HCT116 (cell line): Measurements from ENCODE around the gene CSPG4. TPM values are rescaled to one million over a fixed set of nuclear protein-coding genes. Genes with fewer than 3 reads are reported as not detected.

Source experiments
- ATAC-seq: fragments of 200-7000 bp; cut with Tn5 transposase; 2 replicates; pipeline ENCODE4 v1.9.1; 2020; ENCODE audit warnings: mild to moderate bottlenecking, moderate library complexity
- BruUV-seq: library from RNA; stranded (reverse); fragments of 400-500 nt; replicated peaks from 2 replicates; lab custom pipeline; 2021; lab: Mats Ljungman, UMichigan
- CTCF ChIA-PET: fragments of 300-600 bp; sonication (Branson Sonifier 250); formaldehyde crosslinking; loops from one replicate; lab custom pipeline; 2021; ENCODE audit warnings: antibody characterized with exemption; lab: Charles Lee
- POLR2A ChIA-PET: fragments of 300-600, 350-600 bp; sonication (Branson Sonifier 250); formaldehyde crosslinking; loops from one replicate; lab custom pipeline; 2021; ENCODE audit warnings: antibody characterized with exemption; lab: Charles Lee
- RAD21 ChIA-PET, 2 experiments: fragments of 300-600 bp; sonication (Branson Sonifier 250); formaldehyde crosslinking; loops; one replicate each; lab custom pipeline; 2023; ENCODE audit warnings: low total read pairs in 2 of 2; ENCODE audit not compliant: uncharacterized antibody in 2 of 2, unreplicated experiment in 2 of 2, low non-redundant PET in 1 of 2; lab: Charles Lee
- DNase-seq: peaks from one replicate; pipeline ENCODE4 v3.0.0-alpha.2; 2010; ENCODE audit warnings: low read depth, low spot score
- H2AFZ ChIP-seq: fragments of 200-600 bp; shearing (Covaris generic), sonication (generic); 2 replicates; pipeline ENCODE4 v1.6.1; 2017; ENCODE audit warnings: low read depth, mixed run types, mixed read lengths, antibody characterized with exemption, low read length; ENCODE audit not compliant: poor library complexity, severe bottlenecking
- H3K27ac ChIP-seq: 2 replicates; pipeline ENCODE4 v1.5.1; 2012; ENCODE audit warnings: low read depth, low read length
- H3K27me3 ChIP-seq: fragments of 200-600 bp; sonication (generic); 2 replicates; pipeline ENCODE4 v1.6.1; 2016; ENCODE audit warnings: mixed run types, low read length, mixed read lengths; ENCODE audit not compliant: insufficient read depth
- H3K36me3 ChIP-seq, 2 experiments: fragments of 200-500 bp in 1 of 2; fragments of 200-600 bp in 1 of 2; sonication (Bioruptor generic) in 1 of 2; sonication (generic) in 1 of 2; 2 replicates each; pipeline versions ENCODE4 v1.5.1 to v1.6.1; 2014 to 2016; ENCODE audit warnings: low read length in 2 of 2, inconsistent platforms in 1 of 2, mixed read lengths in 1 of 2, mixed run types in 1 of 2; ENCODE audit not compliant: insufficient read depth in 2 of 2, control insufficient read depth in 1 of 2
- H3K4me1 ChIP-seq, 2 experiments: fragments of 200-600 bp in 1 of 2; sonication (generic) in 1 of 2; 2 replicates each; pipeline versions ENCODE4 v1.5.1 to v1.6.1; 2012 to 2017; ENCODE audit warnings: low read length in 2 of 2, inconsistent platforms in 1 of 2, mild to moderate bottlenecking in 1 of 2, mixed read lengths in 1 of 2, mixed run types in 1 of 2, moderate library complexity in 1 of 2; ENCODE audit not compliant: insufficient read depth in 2 of 2, control insufficient read depth in 1 of 2
- H3K4me2 ChIP-seq: fragments of 200-600 bp; sonication (generic); 2 replicates; pipeline ENCODE4 v1.6.1; 2017; ENCODE audit warnings: mixed run types, low read length, mixed read lengths
- H3K4me3 ChIP-seq, 2 experiments: fragments of 200-600 bp in 1 of 2; sonication (generic) in 1 of 2; replicated peaks in 1 of 2; 2 replicates each; pipeline ENCODE4 v1.5.1; 2011 to 2016; ENCODE audit warnings: low read length in 2 of 2, control low read depth in 1 of 2, low read depth in 1 of 2, mild to moderate bottlenecking in 1 of 2, mixed read lengths in 1 of 2, mixed run types in 1 of 2
- H3K79me2 ChIP-seq: fragments of 200-600 bp; sonication (generic); 2 replicates; pipeline ENCODE4 v1.6.1; 2017; ENCODE audit warnings: mild to moderate bottlenecking, mixed run types, low read length, moderate library complexity, mixed read lengths; ENCODE audit not compliant: insufficient read depth
- H3K9ac ChIP-seq: fragments of 200-600 bp; sonication (generic); 2 replicates; pipeline ENCODE4 v1.6.1; 2016; ENCODE audit warnings: low read length, mixed read lengths
- H3K9me2 ChIP-seq: fragments of 200-600 bp; sonication (generic), shearing (Covaris generic); 2 replicates; pipeline ENCODE4 v1.6.1; 2017; ENCODE audit warnings: mixed run types, mild to moderate bottlenecking, moderate library complexity; ENCODE audit not compliant: insufficient read depth
- H3K9me3 ChIP-seq, 2 experiments: fragments of 200-500 bp in 1 of 2; fragments of 200-600 bp in 1 of 2; sonication (Bioruptor generic) in 1 of 2; sonication (generic) in 1 of 2; 2 replicates each; pipeline ENCODE4 v1.6.1; 2014 to 2017; ENCODE audit warnings: low read length in 2 of 2, mixed read lengths in 2 of 2, inconsistent platforms in 1 of 2, low read depth in 1 of 2, mild to moderate bottlenecking in 1 of 2, mixed run types in 1 of 2, moderate library complexity in 1 of 2; ENCODE audit not compliant: control insufficient read depth in 1 of 2, insufficient read depth in 1 of 2
- H4K20me1 ChIP-seq: fragments of 200-600 bp; sonication (generic), shearing (Covaris generic); 2 replicates; pipeline ENCODE4 v1.6.1; 2017; ENCODE audit warnings: mixed run types, mild to moderate bottlenecking, moderate library complexity; ENCODE audit not compliant: insufficient read depth
- MAX ChIP-seq: IDR thresholded peaks from 2 replicates; pipeline ENCODE4 v1.6.1; 2012
- POLR2AphosphoS5 ChIP-seq: IDR thresholded peaks from 2 replicates; pipeline ENCODE4 v1.6.1; 2011; ENCODE audit warnings: mild to moderate bottlenecking, low read depth, low read length, moderate library complexity
- SIN3A ChIP-seq: IDR thresholded peaks from 2 replicates; pipeline ENCODE4 v1.6.1; 2012; ENCODE audit warnings: low read depth
- SP1 ChIP-seq: IDR thresholded peaks from 2 replicates; pipeline ENCODE4 v1.6.1; 2012; ENCODE audit warnings: low read depth
- TCF7L2 ChIP-seq: IDR thresholded peaks from 2 replicates; pipeline ENCODE4 v1.7.0; 2011; ENCODE audit warnings: borderline replicate concordance, inconsistent platforms; ENCODE audit not compliant: insufficient read depth, insufficient read length; ENCODE audit errors: extremely low read depth
- intact Hi-C: fragments of 100-400 bp; cut with micrococcal nuclease; formaldehyde crosslinking; loops from 2 replicates; pipeline ENCODE4 v1.10.0; 2022
- total RNA-seq: library from RNA; stranded (reverse); gene quantifications from one replicate; pipeline ENCODE4 v1.2.1, GENCODE V29; 2021; ENCODE audit not compliant: unreplicated experiment
- TF ChIP-seq, protein P1 (sequence below): IDR thresholded peaks from 2 replicates; pipeline ENCODE4 v1.6.1; 2011; ENCODE audit warnings: mild to moderate bottlenecking, low read length, moderate library complexity; ENCODE audit not compliant: insufficient replicate concordance; ENCODE audit errors: extremely low read depth

CSPG4 gene
- total RNA-seq, 1 experiment from 2014 or later = 18.1 TPM

DNA sequence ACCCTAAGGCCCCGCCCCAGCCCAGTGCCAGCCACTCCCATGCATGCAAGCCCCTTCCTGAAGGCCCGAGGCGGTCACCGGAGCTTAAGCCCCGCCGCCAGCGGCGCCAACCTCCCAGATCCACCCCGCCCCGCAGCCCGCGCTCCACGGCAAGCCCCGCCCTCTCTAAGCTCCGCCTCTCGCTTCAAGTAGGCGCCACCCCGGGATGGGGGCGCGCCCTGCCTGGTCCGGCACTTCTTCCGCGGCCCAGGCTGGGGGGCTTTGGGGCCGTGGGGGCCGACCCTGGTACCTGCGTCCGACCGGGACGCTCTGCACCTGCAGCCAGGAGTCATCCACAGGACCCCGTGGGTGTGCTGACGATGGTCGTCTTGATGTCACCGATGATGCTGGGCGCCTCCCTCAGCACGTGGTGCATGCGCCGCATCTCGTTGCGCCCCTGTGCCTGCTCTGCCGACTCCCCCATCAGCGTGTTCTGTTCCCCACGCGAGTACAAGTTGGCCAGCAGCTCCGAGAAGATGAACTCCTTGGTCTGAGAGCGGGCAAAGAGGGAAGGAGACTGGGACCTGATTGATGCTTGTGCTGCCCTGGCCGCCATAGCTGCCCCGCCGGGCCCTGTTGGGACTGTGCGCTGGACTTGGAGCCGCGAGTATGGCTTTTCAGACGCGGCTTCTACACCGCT lies 26.1 kb upstream of the CSPG4 start:
- CTCF ChIA-PET = interaction anchor here (0.6 to 1.5 kb wide), 5 partner anchors 10 to 401 kb away, joined by 3 to 9 read pairs (median 4); a partner anchor contains a TSS
- H4K20me1 ChIP-seq = no peaks in the 10 kb centered on the region
- DNase-seq = peak; percentile 93
- no TSS peak for BruUV-seq
- H3K9me2 ChIP-seq = no peaks in the 10 kb centered on the region
- peak; percentile 45; the same call in 1 of the 2 replicates for TF ChIP-seq POLR2AphosphoS5
- peak; percentile 51 for TF ChIP-seq TCF7L2
- no peak for TF ChIP-seq SIN3A
- peak; percentile 71 for TF ChIP-seq MAX
- TF ChIP-seq, protein P1, sequence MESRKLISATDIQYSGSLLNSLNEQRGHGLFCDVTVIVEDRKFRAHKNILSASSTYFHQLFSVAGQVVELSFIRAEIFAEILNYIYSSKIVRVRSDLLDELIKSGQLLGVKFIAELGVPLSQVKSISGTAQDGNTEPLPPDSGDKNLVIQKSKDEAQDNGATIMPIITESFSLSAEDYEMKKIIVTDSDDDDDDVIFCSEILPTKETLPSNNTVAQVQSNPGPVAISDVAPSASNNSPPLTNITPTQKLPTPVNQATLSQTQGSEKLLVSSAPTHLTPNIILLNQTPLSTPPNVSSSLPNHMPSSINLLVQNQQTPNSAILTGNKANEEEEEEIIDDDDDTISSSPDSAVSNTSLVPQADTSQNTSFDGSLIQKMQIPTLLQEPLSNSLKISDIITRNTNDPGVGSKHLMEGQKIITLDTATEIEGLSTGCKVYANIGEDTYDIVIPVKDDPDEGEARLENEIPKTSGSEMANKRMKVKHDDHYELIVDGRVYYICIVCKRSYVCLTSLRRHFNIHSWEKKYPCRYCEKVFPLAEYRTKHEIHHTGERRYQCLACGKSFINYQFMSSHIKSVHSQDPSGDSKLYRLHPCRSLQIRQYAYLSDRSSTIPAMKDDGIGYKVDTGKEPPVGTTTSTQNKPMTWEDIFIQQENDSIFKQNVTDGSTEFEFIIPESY = no peak
- no peak; the same call in 1 of the 2 replicates for TF ChIP-seq SP1
- H3K4me3 ChIP-seq = peak overlapping the region; percentile 87 to 94
- H3K4me1 ChIP-seq = peaks cover 2 to 7% of the 10 kb centered on the region in 2 experiments; a peak in 3 of 4 replicates
- H3K9ac ChIP-seq = peak overlapping the region; percentile 84
- H2AFZ ChIP-seq = peak overlapping the region; percentile 73
- H3K27ac ChIP-seq = no peak overlapping the region; the same call in 1 of the 2 replicates
- H3K36me3 ChIP-seq = no peaks in the 10 kb centered on the region
- POLR2A ChIA-PET = interaction anchor here (0.6 to 1.5 kb wide), 5 partner anchors 15 to 609 kb away, joined by 3 to 7 read pairs (median 4); a partner anchor contains a TSS
- RAD21 ChIA-PET = interaction anchor here in 1 of 2 experiments (0.6 to 0.7 kb wide), 3 partner anchors 53 to 183 kb away, joined by 3 to 5 read pairs (median 4); no protein-coding TSS in a partner anchor
- H3K79me2 ChIP-seq = no peaks in the 10 kb centered on the region
- H3K9me3 ChIP-seq = no peaks in the 10 kb centered on the region
- ATAC-seq = peak; percentile 99
- no peaks in the 10 kb centered on the region for H3K27me3 ChIP-seq
- intact Hi-C loops = no loop called here
- H3K4me2 ChIP-seq = peak overlapping the region; percentile 98
